Activated CD4-positive, alpha-beta T cell treated with anti-CD3 and anti-CD28 coated beads, Interleukin-2, amount 10 ng/mL, durations not matched to agents 7 days and 5 days (primary cell): ENCODE results near the gene WDR87. TPM values are rescaled to one million over a fixed set of nuclear protein-coding genes. Genes with fewer than 3 reads are reported as not detected.
A peak's percentile ranks its signal among the peaks of the same experiment; 100 is the strongest.
"Not testable (repeated sequence)": the region's sequence is repeated elsewhere in the genome, so short reads cannot be mapped to it uniquely, and the experiment has no call there.

Experiments
- CTCF ChIA-PET: fragments of 350-600 bp; sonication (Branson Sonifier 250); formaldehyde crosslinking; loops from one replicate; lab custom pipeline; 2021; ENCODE audit warnings: antibody characterized with exemption; lab: Charles Lee
- POLR2A ChIA-PET: fragments of 350-600 bp; sonication (Branson Sonifier 250); formaldehyde crosslinking; loops from one replicate; lab custom pipeline; 2021; ENCODE audit warnings: antibody characterized with exemption; lab: Charles Lee
- DNase-seq: peaks from one replicate; pipeline ENCODE4 v3.0.0-alpha.2; 2020
- H3K27ac Mint-ChIP-seq: one replicate; pipeline ENCODE4 v1.8.0; 2021; ENCODE audit warnings: mild to moderate bottlenecking, moderate library complexity, mixed read lengths
- H3K27me3 Mint-ChIP-seq: one replicate; pipeline ENCODE4 v1.8.0; 2021; ENCODE audit warnings: mixed read lengths
- H3K36me3 Mint-ChIP-seq: one replicate; pipeline ENCODE4 v1.8.0; 2021; ENCODE audit warnings: low read depth, mixed read lengths
- H3K4me1 Mint-ChIP-seq: one replicate; pipeline ENCODE4 v1.8.0; 2021; ENCODE audit warnings: mixed read lengths
- H3K4me3 Mint-ChIP-seq: one replicate; pipeline ENCODE4 v1.8.0; 2021; ENCODE audit warnings: mild to moderate bottlenecking, moderate library complexity, mixed read lengths
- H3K9me3 Mint-ChIP-seq: one replicate; pipeline ENCODE4 v1.8.0; 2021; ENCODE audit warnings: mixed read lengths
- total RNA-seq, 2 experiments: library from RNA; stranded (reverse); gene quantifications; one replicate each; pipeline ENCODE4 v1.2.3, GENCODE V29; 2021

Gene WDR87
- total RNA-seq, 2 experiments from 2014 or later = not detected

DNA sequence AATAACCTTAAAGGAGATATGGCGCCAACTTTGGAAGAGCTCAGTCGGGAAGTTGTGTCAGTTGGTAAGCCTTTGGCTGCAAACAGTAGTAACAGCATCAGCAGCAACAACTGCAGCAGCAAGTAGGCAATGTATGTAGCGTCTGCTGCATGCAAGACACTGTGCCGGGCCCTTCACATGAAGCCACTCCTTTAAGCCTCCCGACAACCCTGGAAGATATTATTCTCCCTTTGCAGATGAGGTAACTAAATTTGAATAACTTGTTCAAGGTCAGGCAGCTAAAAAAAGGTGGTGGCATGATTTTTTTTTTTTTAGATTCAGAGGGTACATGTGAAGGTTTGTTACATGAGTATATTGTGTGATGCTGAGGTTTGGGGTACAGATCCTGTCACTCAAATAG lies 20.3 kb upstream of the WDR87 start:
- Mint-ChIP-seq H3K27me3 (no peaks in the 10 kb centered on the region), H3K9me3 (peaks cover 4% of the 10 kb centered on the region), H3K27ac (no peak overlapping the region), H3K4me1 (peaks cover 5% of the 10 kb centered on the region), H3K4me3 (no peak overlapping the region), H3K36me3 (peaks cover 2% of the 10 kb centered on the region)
- ChIA-PET CTCF (interaction anchor here (0.6 to 0.8 kb wide), 4 partner anchors 18 to 1539 kb away, joined by 3 to 4 read pairs (median 4); no protein-coding TSS in a partner anchor), POLR2A (no interaction called here)
- DNase-seq = no peak

DNA sequence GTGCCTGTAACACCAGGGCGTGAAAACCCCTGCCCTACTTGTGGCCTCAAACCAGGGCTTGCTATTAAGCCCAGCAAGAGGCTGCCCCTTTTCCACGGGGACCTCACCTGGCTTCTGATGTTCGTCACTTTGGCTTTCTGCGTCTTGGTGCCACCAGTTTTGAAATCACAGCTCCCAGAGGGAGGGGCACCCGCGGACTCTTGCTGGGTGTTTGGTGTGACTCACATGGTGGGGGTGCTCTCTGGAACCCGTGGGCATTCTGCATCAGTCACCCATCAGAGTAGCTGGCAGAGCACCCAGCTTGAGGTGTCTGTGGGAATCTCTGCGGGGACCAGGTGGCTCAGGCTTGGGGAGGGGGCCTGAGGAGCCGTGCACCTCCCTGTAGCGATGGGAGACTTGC lies 19.9 kb upstream of the WDR87 start:
- ChIA-PET POLR2A (no interaction called here), CTCF (interaction anchor here (0.6 to 0.8 kb wide), 3 partner anchors 18 to 1799 kb away, joined by 3 to 4 read pairs (median 3); no protein-coding TSS in a partner anchor)
- Mint-ChIP-seq H3K36me3 (peaks cover 2% of the 10 kb centered on the region), H3K4me3 (no peak overlapping the region), H3K9me3 (peaks cover 4% of the 10 kb centered on the region), H3K4me1 (peaks cover 6% of the 10 kb centered on the region), H3K27ac (no peak overlapping the region), H3K27me3 (no peaks in the 10 kb centered on the region)
- no peak for DNase-seq

DNA sequence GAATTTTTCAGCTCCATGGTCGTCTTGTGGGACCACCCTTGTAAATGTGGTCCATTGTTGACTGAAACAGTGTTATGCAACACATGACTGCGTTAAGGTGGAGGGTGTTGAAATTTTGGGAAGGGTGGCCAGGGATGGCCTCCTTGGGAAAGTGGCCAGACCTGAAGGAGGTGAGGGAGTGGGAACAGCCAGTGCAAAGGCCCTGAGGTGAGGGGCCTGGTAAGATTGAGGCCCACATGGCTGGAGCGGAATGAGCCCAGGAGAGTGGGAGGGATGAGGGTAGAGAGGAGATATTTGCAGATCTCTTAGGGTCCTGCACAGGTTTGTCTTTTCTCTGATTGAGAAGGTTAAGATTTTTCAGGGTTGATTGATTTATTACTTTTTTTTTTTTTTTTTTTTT lies 18.8 kb upstream of the WDR87 start:
- Mint-ChIP-seq H3K9me3 (no peaks in the 10 kb centered on the region), H3K36me3 (peaks cover 2% of the 10 kb centered on the region), H3K27ac (no peak overlapping the region), H3K4me1 (peaks cover 15% of the 10 kb centered on the region), H3K27me3 (no peaks in the 10 kb centered on the region), H3K4me3 (no peak overlapping the region)
- ChIA-PET CTCF (interaction anchor here (0.6 kb wide), 1 partner anchor 365 kb away, joined by 3 read pairs; no protein-coding TSS in a partner anchor), POLR2A (no interaction called here)
- no peak for DNase-seq

DNA sequence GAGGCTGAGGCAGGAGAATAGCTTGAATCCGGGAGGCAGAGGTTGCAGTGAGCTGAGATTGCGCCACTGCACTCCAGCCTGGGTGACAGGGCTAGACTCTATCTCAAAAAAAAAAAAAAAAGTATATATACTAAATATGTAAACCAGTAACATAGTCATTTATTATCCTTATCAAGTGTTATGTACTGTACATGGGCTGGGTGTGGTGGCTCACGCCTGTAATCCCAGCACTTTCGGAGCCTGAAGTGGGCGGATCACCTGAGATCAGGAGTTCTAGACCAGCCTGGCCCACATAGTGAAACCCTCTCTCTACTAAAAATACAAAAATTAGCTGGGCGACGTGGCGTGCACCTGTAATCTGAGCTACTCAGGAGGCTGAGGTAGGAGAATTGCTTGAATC lies 18.2 kb upstream of the WDR87 start:
- H3K4me1 Mint-ChIP-seq = peaks cover 16% of the 10 kb centered on the region
- H3K27me3 Mint-ChIP-seq, H3K36me3 Mint-ChIP-seq, H3K9me3 Mint-ChIP-seq, CTCF ChIA-PET, H3K27ac Mint-ChIP-seq, DNase-seq, POLR2A ChIA-PET, H3K4me3 Mint-ChIP-seq: not testable (repeated sequence)

DNA sequence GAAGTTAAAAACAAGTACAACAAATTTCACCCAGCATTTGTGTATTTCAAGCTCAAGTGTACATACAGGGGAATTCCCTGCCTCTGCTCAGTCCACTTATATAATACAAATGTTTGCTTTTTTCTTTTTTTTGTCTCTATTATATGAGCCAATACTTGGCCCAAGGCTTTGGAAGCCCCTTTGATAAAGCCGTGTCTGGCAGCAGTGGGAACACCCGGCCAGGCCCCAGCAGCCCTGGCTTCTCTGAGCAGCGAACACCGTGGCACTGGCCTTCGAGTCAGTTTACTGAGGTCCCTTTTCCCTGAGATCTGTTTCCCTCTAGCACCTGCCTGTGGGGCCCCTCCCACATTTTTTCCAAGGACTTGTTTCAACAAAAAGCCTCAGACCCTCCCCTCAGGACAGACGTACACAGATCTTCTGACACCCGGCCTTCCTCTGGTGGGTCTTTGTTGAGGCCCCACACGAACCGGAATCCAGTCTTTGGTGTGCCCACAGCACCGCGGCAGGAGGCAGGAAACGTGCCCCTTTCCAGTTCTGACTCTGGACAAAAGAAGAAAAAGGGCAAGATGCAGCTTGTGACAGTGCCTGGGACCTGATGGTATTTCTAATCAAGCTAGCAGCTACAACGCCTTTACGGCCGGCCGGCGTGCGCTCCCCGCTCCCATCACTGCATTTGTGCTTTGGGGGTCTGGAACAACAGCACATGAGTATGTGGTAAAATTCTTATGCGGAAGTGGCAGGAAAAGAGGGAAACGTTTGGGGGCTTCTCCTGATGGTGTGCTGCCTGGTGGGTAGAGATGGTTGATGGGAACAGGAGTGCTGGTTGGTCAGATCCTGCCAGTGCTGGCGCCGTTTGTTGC lies 14.4 kb upstream of the WDR87 start:
- Mint-ChIP-seq H3K27me3 (no peaks in the 10 kb centered on the region), H3K36me3 (peaks cover 4% of the 10 kb centered on the region), H3K4me3 (no peak overlapping the region), H3K4me1 (peaks cover 17% of the 10 kb centered on the region), H3K9me3 (no peaks in the 10 kb centered on the region), H3K27ac (no peak overlapping the region)
- ChIA-PET POLR2A (no interaction called here), CTCF (no interaction called here)
- DNase-seq = no peak

DNA sequence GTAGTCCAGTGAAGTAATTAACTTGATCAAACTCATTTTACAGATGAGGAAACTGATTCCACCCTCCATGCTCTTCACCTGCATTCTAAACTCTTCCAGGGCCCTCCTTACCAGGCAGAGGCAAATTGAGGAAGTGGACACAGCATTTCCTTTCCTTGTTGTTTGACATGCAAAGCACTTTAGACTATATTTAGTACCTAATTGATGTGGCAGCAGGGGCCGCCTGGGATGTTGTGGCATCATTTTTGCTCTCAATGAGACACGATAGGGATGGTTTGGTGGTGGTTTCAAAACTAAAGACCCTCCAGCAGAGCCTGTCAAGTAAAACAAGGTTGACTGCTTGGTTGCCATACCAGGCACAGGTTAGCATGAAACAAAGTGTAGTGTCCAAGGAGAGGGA lies 8.5 kb upstream of the WDR87 start:
- peak overlapping the region; percentile 10 for H3K27ac Mint-ChIP-seq
- ChIA-PET POLR2A (no interaction called here), CTCF (interaction anchor here (1.4 kb wide), 1 partner anchor 13 kb away, joined by 4 read pairs; no protein-coding TSS in a partner anchor)
- H3K4me1 Mint-ChIP-seq = peaks cover 20% of the 10 kb centered on the region
- peaks cover 4% of the 10 kb centered on the region for H3K36me3 Mint-ChIP-seq
- H3K4me3 Mint-ChIP-seq = no peak overlapping the region
- H3K27me3 Mint-ChIP-seq = no peaks in the 10 kb centered on the region
- H3K9me3 Mint-ChIP-seq = no peaks in the 10 kb centered on the region
- peak; percentile 12 for DNase-seq

DNA sequence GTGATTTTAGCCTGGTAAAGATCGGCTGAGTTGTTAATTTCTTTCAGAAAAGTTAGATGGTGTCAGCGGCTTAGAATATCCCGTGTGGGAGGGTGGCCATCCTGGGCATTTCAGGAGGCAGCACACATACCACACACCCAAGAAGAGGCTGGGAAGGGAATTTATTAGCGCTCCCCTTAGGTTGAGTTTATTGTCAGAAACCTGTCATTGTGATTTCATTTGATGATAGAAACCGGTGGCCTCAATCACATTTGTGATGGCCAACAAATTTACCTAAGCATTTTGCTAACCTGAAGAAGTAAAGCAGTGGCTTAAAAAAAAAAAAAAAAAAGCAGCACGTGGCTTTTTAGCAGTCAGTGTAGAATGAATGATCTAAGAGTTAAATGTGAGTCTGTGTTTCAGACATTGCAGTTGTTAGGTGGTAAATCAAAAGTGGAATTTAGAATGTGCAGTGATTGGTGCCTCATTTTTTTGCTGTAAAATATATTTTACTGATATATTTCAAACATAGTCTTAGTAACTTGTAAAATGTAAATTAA lies 3.3 kb upstream of the WDR87 start:
- Mint-ChIP-seq H3K4me1 (peaks cover 23% of the 10 kb centered on the region), H3K27ac (no peak overlapping the region), H3K36me3 (no peaks in the 10 kb centered on the region), H3K27me3 (no peaks in the 10 kb centered on the region), H3K4me3 (no peak overlapping the region), H3K9me3 (no peaks in the 10 kb centered on the region)
- CTCF ChIA-PET = no interaction called here
- DNase-seq = no peak
- POLR2A ChIA-PET = no interaction called here

DNA sequence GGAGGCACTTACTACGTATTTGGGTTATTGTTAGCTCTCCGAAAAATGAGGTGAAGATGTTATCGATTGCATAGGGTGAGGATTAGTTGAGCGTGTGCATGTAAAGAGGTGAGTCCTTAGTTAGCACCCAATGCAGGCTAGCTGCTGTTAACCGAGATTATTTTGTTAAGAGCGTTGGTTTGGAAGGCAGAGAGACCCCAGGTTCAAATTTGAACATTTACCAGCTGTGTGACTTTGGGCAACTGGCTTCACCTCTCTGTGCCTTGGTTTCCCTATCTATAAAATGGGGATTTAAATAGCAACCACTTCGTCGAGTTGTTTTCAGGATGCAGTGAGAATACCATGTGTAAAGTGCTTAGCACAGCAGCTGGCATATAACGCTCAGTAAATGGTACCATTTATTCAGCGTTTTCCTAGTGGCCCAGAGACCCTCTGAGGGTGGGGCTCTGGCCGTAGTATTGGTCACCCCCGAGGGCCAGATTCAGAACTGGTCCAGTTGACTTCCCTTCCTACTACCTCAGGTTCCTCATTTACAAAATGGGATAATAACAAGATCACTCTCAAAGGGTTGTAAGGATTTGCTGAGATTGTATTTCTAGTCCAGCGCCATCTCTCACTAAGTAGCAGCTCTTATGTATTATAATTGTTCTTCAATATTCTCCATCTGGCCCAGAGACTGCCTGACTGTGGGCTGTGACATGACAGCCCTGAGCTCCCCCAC lies 1.5 kb upstream of the WDR87 start:
- H3K36me3 Mint-ChIP-seq = no peaks in the 10 kb centered on the region
- ChIA-PET CTCF (interaction anchor here (0.9 to 1.5 kb wide), 4 partner anchors 13 to 319 kb away, joined by 3 to 4 read pairs (median 4); no protein-coding TSS in a partner anchor), POLR2A (interaction anchor here (2.1 kb wide), 1 partner anchor 140 kb away, joined by 4 read pairs; no protein-coding TSS in a partner anchor)
- peak overlapping the region; percentile 26 for H3K27ac Mint-ChIP-seq
- no peak for DNase-seq
- H3K4me3 Mint-ChIP-seq = peak overlapping the region; percentile 90
- no peaks in the 10 kb centered on the region for H3K27me3 Mint-ChIP-seq
- H3K4me1 Mint-ChIP-seq = peaks cover 19% of the 10 kb centered on the region
- H3K9me3 Mint-ChIP-seq = no peaks in the 10 kb centered on the region

DNA sequence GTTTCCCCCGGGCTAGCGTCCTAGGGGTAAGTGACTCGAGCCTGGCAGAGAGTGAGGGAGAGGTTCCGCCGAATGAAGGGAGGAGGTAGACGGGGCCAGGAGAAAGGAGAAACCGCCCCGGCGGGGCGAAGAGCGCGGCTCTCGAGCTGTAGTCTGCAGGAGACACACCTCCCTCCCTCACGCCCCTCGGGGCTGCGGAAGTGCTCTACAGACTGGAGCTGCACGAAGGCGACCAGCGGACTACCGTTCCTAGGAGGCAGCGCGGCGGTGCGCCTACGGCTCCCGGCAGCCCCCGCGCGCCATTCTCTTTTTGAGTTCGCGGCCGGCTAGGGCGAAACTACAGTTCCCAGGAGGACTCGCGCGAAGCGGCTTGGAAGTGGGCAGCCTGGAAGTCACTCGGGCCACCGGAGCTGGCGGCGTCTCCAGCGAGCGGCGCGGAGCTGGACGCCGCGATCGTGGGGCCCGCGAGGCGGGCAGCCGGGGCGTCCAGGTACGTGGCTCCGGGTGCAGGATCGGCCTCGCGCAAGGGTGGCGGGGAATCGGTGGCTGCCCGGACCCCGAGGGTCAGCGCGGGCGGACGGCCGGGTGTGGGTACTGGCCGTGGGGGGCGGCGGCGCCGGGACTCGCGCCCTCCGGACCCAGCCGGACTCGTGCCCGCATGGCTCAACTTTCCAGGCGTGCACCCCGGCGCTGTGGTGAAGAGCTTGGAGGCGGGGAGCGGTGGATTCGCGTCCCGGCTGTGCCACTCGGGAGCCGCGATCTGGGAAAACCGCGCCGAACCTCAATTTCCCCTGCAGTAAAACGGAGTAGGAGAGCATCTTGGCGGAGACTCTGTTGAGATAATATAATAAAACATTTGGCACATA lies 708 bp upstream of the WDR87 start, which contains the start of gene SIPA1L3:
TSS of gene SIPA1L3 (plus strand) at position 340 of the 866 bp plus-strand sequence. CDS start 174,358 bp downstream, outside the sequence.
- CTCF ChIA-PET = interaction anchor here (0.7 to 1.5 kb wide), 5 partner anchors 12 to 428 kb away, joined by 3 to 4 read pairs (median 3); no protein-coding TSS in a partner anchor
- Mint-ChIP-seq H3K4me3 (peak within 1 kb of the TSS; percentile 90), H3K36me3 (no peaks in the 10 kb centered on the region), H3K9me3 (no peaks in the 10 kb centered on the region), H3K4me1 (peaks cover 19% of the 10 kb centered on the region), H3K27me3 (no peaks in the 10 kb centered on the region), H3K27ac (peak within 1 kb of the TSS; percentile 82)
- POLR2A ChIA-PET = interaction anchor here (2.1 kb wide), 1 partner anchor 141 kb away, joined by 4 read pairs; no protein-coding TSS in a partner anchor
- DNase-seq = peak; percentile 94

DNA sequence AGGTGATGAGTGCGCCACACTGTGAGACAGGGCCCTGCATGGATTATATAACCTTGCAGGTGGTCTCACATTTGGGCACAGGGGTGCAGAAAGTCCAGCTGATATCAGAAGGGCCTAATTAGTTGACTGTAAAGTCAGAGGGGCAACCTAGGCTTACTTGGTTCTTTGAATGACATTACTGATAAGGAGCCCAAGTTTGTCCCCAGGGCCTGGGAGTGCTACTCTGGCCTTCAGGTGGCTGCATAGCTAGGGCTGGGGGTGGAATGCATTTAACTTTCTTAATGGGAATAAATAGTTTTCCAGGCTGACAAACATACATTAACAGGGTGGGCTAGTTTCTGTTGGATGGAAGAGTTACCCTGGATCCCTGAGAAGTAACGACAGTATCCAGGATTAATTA lies 3.3 kb downstream of the WDR87 start:
- Mint-ChIP-seq H3K36me3 (no peaks in the 10 kb centered on the region), H3K27ac (no peak overlapping the region), H3K4me1 (peaks cover 13% of the 10 kb centered on the region), H3K4me3 (no peak overlapping the region), H3K9me3 (no peaks in the 10 kb centered on the region), H3K27me3 (no peaks in the 10 kb centered on the region)
- POLR2A ChIA-PET = no interaction called here
- no peak for DNase-seq
- CTCF ChIA-PET = interaction anchor here (1.1 to 1.3 kb wide), 4 partner anchors 8 to 327 kb away, joined by 3 to 7 read pairs (median 4); no protein-coding TSS in a partner anchor

DNA sequence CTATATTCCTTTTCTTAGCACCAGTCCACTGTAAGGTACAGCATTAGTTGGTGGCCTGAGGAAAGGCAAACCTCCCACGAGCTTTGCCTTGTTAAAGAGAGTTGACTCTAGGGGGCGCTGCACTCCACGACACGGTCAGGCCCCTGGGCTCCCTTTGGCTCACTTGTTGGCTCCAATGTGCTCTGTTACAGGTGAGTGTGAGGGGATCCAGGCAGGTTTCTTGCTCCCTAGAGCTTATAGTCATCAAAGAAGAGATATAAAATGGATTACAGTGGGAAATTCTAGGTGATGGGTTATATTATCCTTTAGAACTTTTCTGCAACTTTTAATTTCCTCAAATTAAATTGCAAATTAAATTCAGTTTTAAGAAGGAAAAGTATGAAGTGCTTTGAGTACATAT lies 3.7 kb downstream of the WDR87 start:
- DNase-seq = peak; percentile 88
- Mint-ChIP-seq H3K27me3 (no peaks in the 10 kb centered on the region), H3K9me3 (no peaks in the 10 kb centered on the region), H3K27ac (no peak overlapping the region), H3K4me3 (no peak overlapping the region), H3K36me3 (no peaks in the 10 kb centered on the region), H3K4me1 (peaks cover 10% of the 10 kb centered on the region)
- CTCF ChIA-PET = interaction anchor here (0.5 to 1.4 kb wide), 13 partner anchors 8 to 1117 kb away, joined by 3 to 7 read pairs (median 3); no protein-coding TSS in a partner anchor
- POLR2A ChIA-PET = interaction anchor here (0.7 kb wide), 1 partner anchor 434 kb away, joined by 4 read pairs; no protein-coding TSS in a partner anchor
